Neural progenitor cell (in vitro differentiated cells): ENCODE data around the gene PRLH. TPM values are rescaled to one million over a fixed set of nuclear protein-coding genes. Genes with fewer than 3 reads are reported as not detected.

Experiments used
- DNase-seq: peaks from one replicate; pipeline ENCODE4 v3.0.0-alpha.2; 2016; ENCODE audit warnings: low spot score
- H2AFZ ChIP-seq: fragments of 200-600 bp; sonication (generic); replicated peaks from 2 replicates; pipeline ENCODE4 v1.6.1; 2016; ENCODE audit warnings: antibody characterized with exemption
- H3F3A ChIP-seq: fragments of 200-600 bp; sonication (generic); 2 replicates; pipeline ENCODE4 v1.6.1; 2016; ENCODE audit warnings: antibody characterized with exemption, low read depth
- H3K27ac ChIP-seq: fragments of 200-600 bp; sonication (generic); 2 replicates; pipeline ENCODE4 v1.5.1; 2016; ENCODE audit warnings: mild to moderate bottlenecking
- H3K27me3 ChIP-seq: fragments of 200-600 bp; sonication (generic); 2 replicates; pipeline ENCODE4 v1.6.1; 2016; ENCODE audit warnings: mild to moderate bottlenecking, moderate library complexity
- H3K36me3 ChIP-seq: fragments of 200-600 bp; sonication (generic); 2 replicates; pipeline ENCODE4 v1.5.1; 2016
- H3K4me1 ChIP-seq: fragments of 200-600 bp; sonication (generic); 2 replicates; pipeline ENCODE4 v1.6.1; 2016; ENCODE audit warnings: mixed run types
- H3K4me2 ChIP-seq: fragments of 200-600 bp; sonication (generic); 2 replicates; pipeline ENCODE4 v1.6.1; 2016
- H3K4me3 ChIP-seq: fragments of 200-600 bp; sonication (generic); 2 replicates; pipeline ENCODE4 v1.5.1; 2016
- H3K79me2 ChIP-seq: fragments of 200-600 bp; sonication (generic); 2 replicates; pipeline ENCODE4 v1.6.1; 2016; ENCODE audit warnings: low read depth
- H3K9ac ChIP-seq: fragments of 200-600 bp; sonication (generic); 2 replicates; pipeline ENCODE4 v1.6.1; 2016
- H3K9me3 ChIP-seq: fragments of 200-600 bp; sonication (generic); 2 replicates; pipeline ENCODE4 v1.5.1; 2016; ENCODE audit warnings: low read depth
- H4K20me1 ChIP-seq: fragments of 200-600 bp; sonication (generic); 2 replicates; pipeline ENCODE4 v1.6.1; 2016; ENCODE audit warnings: low read depth
- H3K27ac Mint-ChIP-seq: 3 replicates; pipeline ENCODE4 v1.8.0; 2021; ENCODE audit warnings: mixed read lengths
- H3K27me3 Mint-ChIP-seq: 2 replicates; pipeline ENCODE4 v1.8.0; 2022; ENCODE audit warnings: low read depth, mild to moderate bottlenecking, inconsistent platforms, moderate library complexity, mixed read lengths; ENCODE audit not compliant: insufficient read depth
- H3K36me3 Mint-ChIP-seq: 3 replicates; pipeline ENCODE4 v1.8.0; 2021; ENCODE audit warnings: mixed read lengths
- H3K4me1 Mint-ChIP-seq: 3 replicates; pipeline ENCODE4 v1.8.0; 2021; ENCODE audit warnings: mixed read lengths
- H3K4me3 Mint-ChIP-seq: 3 replicates; pipeline ENCODE4 v1.8.0; 2021; ENCODE audit warnings: mild to moderate bottlenecking, moderate library complexity, mixed read lengths
- H3K9me3 Mint-ChIP-seq: 3 replicates; pipeline ENCODE4 v1.8.0; 2020; ENCODE audit warnings: mixed read lengths
- EZH2 ChIP-seq: fragments of 200-600 bp; sonication (generic); IDR thresholded peaks from 2 replicates; pipeline ENCODE4 v1.6.1; 2017; ENCODE audit warnings: antibody characterized with exemption, mild to moderate bottlenecking, moderate library complexity
- EZH2phosphoT487 ChIP-seq: fragments of 200-600 bp; sonication (generic); IDR thresholded peaks from 2 replicates; pipeline ENCODE4 v1.6.1; 2017; ENCODE audit warnings: antibody characterized with exemption
- total RNA-seq: library from RNA; depleted of rRNA; stranded (reverse); fragments of >200 nt; gene quantifications from 2 replicates; pipeline ENCODE4 v1.2.3, GENCODE V29; 2015; ENCODE audit warnings: low replicate concordance
- TF ChIP-seq, protein P1 (sequence below): fragments of 200-600 bp; sonication (generic); IDR thresholded peaks from 2 replicates; pipeline ENCODE4 v1.5.1; 2017; ENCODE audit warnings: antibody characterized with exemption, mild to moderate bottlenecking

The PRLH gene
- total RNA-seq, 1 donor from 2014 or later = not detected

DNA sequence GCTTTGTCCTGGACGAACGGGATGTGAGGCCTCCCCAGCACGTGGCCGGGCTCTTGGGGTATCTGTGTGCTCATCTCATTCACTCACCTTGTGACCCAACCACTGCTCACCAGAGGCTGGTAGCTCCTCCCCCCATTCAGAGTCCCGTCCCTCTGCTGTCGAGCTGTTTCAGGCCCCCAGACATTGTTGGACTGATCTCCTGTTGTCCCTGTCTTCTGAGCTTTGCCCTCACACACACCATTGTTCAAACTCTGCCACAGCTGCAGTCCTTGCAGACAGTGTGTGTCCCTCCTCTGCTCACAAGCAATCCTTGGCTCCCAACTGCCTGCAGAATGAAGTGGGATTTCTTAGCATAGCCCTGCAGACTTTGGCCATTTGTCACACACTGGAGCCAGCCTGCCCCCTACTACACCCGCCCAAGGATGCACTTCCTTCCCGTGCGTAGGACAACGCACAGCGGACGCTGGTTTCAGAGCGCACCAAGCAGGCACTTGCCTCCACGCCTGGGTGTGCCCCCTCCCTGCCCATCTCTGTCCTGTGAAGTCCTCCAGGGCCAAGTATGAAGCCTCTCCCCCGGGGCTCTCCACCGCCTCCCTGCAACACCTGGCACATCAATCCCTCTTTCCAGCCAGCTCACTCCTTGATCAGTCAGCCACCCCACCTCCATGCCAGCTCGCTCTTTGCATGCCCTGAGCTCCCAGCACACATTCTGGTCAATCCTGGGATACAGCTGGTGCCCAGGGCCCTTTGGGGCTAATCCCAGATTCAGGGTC lies 16.5 kb upstream of the PRLH start:
- Histone ChIP-seq H3K9ac (no peak overlapping the region), H3K4me3 (no peak overlapping the region), H3F3A (no peaks in the 10 kb centered on the region), H2AFZ (no peak overlapping the region), H3K36me3 (no peaks in the 10 kb centered on the region), H3K27ac (no peak overlapping the region), H3K27me3 (no peaks in the 10 kb centered on the region), H4K20me1 (no peaks in the 10 kb centered on the region), H3K9me3 (no peaks in the 10 kb centered on the region), H3K4me1 (no peaks in the 10 kb centered on the region), H3K4me2 (no peak overlapping the region), H3K79me2 (no peaks in the 10 kb centered on the region)
- peaks cover 19% of the 10 kb centered on the region for H3K4me1 Mint-ChIP-seq
- H3K27me3 Mint-ChIP-seq = peaks cover 2% of the 10 kb centered on the region
- peak overlapping the region; percentile 64 for H3K27ac Mint-ChIP-seq
- TF ChIP-seq EZH2phosphoT487 (no peak), EZH2 (no peak)
- TF ChIP-seq, protein P1, sequence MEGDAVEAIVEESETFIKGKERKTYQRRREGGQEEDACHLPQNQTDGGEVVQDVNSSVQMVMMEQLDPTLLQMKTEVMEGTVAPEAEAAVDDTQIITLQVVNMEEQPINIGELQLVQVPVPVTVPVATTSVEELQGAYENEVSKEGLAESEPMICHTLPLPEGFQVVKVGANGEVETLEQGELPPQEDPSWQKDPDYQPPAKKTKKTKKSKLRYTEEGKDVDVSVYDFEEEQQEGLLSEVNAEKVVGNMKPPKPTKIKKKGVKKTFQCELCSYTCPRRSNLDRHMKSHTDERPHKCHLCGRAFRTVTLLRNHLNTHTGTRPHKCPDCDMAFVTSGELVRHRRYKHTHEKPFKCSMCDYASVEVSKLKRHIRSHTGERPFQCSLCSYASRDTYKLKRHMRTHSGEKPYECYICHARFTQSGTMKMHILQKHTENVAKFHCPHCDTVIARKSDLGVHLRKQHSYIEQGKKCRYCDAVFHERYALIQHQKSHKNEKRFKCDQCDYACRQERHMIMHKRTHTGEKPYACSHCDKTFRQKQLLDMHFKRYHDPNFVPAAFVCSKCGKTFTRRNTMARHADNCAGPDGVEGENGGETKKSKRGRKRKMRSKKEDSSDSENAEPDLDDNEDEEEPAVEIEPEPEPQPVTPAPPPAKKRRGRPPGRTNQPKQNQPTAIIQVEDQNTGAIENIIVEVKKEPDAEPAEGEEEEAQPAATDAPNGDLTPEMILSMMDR = no peak
- no peak overlapping the region for H3K4me3 Mint-ChIP-seq
- no peak for DNase-seq
- H3K9me3 Mint-ChIP-seq = peaks cover 6% of the 10 kb centered on the region
- no peaks in the 10 kb centered on the region for H3K36me3 Mint-ChIP-seq

- H3K9me3 Mint-ChIP-seq = peaks cover 11% of the 10 kb centered on the region
Measured at GRCh38 chr2:237551071-237551574, 15.3 kb upstream of the PRLH start.

DNA sequence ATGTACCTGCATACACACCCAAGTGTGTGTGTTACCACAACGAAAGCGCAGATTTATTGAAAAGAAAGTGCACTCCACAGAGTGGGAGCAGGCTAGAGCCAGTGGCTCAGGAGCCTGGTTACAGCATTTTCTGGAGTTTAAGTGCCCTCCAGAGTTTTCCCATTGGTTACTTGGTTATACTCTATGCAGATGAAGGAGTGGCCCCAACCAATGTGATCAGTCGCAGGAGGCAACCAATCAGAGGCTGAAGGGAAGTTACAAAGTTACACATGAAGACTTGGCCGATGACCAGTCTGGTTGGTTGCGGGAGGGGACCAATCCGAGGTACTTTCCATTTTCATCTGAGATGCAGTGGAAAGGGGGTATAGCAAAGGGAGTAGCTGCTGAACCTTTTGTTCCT lies 13.5 kb upstream of the PRLH start:
- Mint-ChIP-seq H3K27me3 (no peaks in the 10 kb centered on the region), H3K36me3 (no peaks in the 10 kb centered on the region), H3K27ac (no peak overlapping the region), H3K4me3 (no peak overlapping the region), H3K4me1 (peaks cover 16% of the 10 kb centered on the region), H3K9me3 (peaks cover 13% of the 10 kb centered on the region)
- no peaks in the 10 kb centered on the region for H3K36me3 ChIP-seq
- peaks cover 6% of the 10 kb centered on the region for H3K9me3 ChIP-seq
- H3F3A ChIP-seq = no peaks in the 10 kb centered on the region
- H3K27ac ChIP-seq = no peak overlapping the region
- no peaks in the 10 kb centered on the region for H3K4me1 ChIP-seq
- H3K4me2 ChIP-seq = no peak overlapping the region
- DNase-seq = no peak
- TF ChIP-seq EZH2 = no peak
- TF ChIP-seq, protein P1 = no peak
- TF ChIP-seq EZH2phosphoT487 = no peak
- H3K27me3 ChIP-seq = no peaks in the 10 kb centered on the region
- no peak overlapping the region for H2AFZ ChIP-seq
- H3K9ac ChIP-seq = no peak overlapping the region
- no peak overlapping the region for H3K4me3 ChIP-seq
- H4K20me1 ChIP-seq = no peaks in the 10 kb centered on the region
- H3K79me2 ChIP-seq = no peaks in the 10 kb centered on the region

More at GRCh38 chr2:237551071-237551574, 15.3 kb upstream of the PRLH start:
- Histone ChIP-seq H3F3A (no peaks in the 10 kb centered on the region), H4K20me1 (no peaks in the 10 kb centered on the region), H3K4me3 (no peak overlapping the region), H3K27ac (no peak overlapping the region), H3K9ac (no peak overlapping the region), H2AFZ (no peak overlapping the region), H3K79me2 (no peaks in the 10 kb centered on the region), H3K36me3 (no peaks in the 10 kb centered on the region), H3K9me3 (peaks cover 6% of the 10 kb centered on the region), H3K4me1 (no peaks in the 10 kb centered on the region), H3K27me3 (no peaks in the 10 kb centered on the region), H3K4me2 (no peak overlapping the region)
- TF ChIP-seq, protein P1 = no peak
- TF ChIP-seq EZH2 = no peak
- TF ChIP-seq EZH2phosphoT487 = no peak
- no peak for DNase-seq
- Mint-ChIP-seq H3K27me3 (peaks cover 2% of the 10 kb centered on the region), H3K27ac (no peak overlapping the region), H3K36me3 (no peaks in the 10 kb centered on the region), H3K4me1 (peaks cover 19% of the 10 kb centered on the region), H3K4me3 (no peak overlapping the region)
